Limb (tissue), 2 donors: ENCODE results near the gene GNAS.
"Not testable (repeated sequence)": the region's sequence is repeated elsewhere in the genome, so short reads cannot be mapped to it uniquely, and the experiment has no call there.

ENCODE experiments used
- DNase-seq, 2 donors: peaks; one replicate each; pipeline ENCODE4 v3.0.0-alpha.2; 2016; ENCODE audit errors: extremely low spot score in 2 of 2

The GNAS gene

DNA sequence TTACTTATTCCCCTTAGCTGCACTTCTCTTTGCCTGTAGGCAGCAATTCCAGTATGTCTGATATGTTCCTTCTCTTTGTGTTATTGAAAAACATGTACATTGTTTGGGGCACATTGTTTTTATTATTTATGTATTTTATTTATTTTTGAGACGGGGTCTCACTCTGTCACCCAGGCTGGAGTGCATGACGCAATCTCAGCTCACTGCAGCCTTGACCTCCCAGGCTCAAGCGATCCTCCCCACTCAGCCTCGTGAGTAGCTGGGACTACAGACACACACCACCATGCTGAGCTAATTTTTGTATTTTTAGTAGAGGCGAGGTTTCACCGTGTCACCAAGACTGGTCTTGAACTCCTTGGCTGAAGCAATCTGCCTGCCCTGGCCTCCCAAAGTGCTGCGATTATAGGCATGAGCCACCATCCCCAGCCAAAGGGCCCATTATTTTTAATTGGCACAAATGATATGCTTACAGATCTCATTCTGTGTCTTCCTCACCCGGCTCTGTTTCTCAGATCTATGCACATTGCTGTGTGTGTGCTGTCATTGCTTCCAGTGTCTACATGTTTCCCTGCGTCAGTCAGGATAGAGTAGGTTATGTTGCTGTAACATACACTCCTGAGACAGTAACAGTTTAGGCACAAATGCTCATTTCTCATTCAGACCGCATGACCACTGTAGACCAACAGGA, 74.4 kb downstream of the GNAS start:
- DNase-seq = no peak

DNA sequence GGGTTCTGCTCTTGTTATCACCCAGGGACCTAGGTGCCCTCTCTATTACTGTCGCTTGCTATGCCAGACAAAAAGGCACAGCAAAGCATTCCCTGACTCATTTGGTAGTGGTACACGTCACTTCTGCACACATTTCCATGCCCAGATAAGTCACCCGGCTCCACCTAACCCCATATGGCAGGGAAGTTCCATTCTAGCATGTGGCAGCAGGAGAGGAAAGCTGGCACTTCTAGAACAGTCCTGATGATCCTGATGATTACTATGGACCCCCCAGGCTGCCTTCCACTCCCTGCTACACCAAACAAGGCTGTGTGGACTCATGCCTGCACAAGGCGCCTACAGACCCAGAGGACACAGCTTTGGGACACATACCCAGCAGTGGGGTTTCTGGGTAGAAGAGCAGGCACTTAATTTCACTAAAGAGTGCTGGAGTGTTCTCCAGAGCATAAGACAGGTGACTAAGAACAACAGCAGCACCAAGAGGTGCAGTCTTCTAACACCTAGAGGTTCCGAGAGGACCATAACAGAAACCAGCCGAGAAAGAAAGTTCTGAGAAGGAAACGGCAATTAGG, 75.1 kb downstream of the GNAS start:
- DNase-seq = no peak

DNA sequence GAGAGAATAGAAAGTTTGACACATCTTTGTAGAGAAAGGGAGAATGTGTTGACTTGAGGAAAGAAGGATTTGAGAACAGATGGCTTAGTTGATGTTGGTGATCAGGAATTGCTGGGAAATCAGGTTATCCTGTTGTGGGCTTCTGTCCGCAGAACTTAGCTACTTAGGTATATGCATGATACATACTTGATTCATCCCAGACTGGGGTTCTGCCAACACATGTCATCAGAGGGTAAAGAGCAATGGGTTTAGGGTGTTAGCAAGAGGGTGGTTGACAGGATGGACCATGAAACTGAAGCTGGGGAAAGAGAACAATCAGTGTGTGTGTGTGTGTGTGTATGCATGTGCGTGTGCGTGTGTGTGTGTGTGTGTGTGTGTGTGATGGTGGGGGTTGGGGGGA, 78.0 kb downstream of the GNAS start:
- DNase-seq = no peak

DNA sequence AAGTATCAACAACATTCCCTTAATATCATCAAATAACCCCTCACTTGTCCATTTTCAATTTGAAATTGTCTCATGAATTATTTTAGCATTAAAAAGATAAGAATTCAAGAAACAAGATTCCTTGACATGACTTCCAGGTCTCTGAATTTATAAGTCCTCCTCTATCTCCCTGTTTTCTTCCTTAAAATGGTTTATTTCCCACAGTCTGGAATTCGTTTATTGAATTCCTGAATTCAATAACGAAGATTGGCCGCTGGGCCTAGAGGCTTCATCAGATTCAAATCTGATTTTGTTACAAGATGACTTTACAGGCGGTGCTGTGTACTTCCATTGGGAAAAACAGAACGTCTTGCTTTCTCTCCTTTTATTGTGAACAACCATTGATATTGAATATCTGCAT, 79.7 kb downstream of the GNAS start:
- DNase-seq = no peak

DNA sequence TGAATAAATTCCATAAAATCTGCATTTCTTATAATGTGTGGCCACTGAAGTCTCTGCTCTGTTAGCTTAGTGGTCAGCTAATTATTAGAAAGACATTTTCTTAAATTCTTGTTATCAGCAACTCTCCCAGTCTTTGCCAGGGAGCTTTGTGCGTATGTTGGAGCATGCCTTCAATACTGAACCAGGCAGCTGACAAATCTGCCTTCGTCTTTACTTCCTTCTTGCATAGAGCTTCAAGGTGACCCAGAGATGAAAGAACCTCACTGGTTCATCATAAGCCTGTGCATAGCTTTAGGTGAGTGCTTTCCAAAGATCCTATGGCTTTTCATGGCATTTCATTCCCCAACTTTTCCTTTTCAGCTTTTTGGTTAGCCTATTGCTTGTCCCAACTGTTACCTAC, 85.6 kb downstream of the GNAS start:
- no peak for DNase-seq

DNA sequence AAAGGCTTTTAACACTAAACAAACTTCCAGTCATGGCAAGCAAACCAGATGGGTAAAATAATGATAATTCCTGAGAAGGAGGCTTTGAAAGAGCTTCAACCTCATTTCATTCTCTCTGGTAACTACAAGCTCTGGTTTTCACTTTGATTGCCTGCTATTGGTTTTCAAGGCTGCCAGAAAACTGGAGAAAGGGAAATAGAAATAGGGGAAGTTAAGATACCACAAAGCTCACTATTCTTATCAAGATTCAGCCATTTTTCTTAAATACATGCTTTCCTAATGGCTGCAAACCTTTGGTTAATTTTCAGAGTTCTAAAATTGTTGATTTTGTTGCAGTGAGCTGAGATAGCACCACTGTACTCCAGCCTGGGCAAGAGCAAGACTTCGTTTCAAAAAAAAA, 86.0 kb downstream of the GNAS start:
- no peak for DNase-seq

DNA sequence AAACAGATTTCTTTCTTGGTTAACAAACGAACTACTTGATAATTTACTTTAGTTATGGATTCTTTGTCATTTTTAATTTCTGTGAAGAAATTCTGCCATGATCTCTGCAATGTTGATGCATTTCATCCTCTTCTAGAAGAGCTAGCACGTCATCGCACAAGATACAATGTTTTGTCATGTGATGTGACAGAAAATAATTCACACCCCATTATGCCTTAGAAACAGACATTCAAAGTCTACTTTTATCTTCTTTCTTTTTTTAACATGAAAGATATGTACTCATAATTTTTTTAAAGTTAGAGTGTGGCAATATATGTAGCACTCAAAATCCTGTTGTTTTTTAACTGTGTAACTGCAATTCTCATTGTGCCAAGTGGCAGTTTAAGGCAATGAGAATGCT, 89.0 kb downstream of the GNAS start:
- DNase-seq = no peak

DNA sequence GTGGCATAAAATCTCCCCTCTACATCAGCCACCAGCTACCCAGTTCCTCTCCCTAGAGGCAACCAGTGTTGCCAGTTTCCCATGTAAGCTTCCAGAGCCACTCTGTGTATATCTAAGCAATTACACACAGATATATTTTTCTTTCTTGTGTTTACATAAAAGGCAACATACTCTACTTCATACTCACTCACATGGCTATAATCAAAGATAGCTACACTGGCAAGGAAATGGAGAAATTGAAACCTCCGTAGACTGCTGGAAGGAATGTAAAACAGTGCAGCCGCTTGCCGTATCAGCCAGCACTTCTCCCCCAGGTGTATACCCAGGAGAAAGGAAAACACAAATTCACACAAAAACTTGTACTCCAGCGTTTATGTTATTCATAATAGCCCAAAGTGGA, 90.0 kb downstream of the GNAS start:
- no peak for DNase-seq

DNA sequence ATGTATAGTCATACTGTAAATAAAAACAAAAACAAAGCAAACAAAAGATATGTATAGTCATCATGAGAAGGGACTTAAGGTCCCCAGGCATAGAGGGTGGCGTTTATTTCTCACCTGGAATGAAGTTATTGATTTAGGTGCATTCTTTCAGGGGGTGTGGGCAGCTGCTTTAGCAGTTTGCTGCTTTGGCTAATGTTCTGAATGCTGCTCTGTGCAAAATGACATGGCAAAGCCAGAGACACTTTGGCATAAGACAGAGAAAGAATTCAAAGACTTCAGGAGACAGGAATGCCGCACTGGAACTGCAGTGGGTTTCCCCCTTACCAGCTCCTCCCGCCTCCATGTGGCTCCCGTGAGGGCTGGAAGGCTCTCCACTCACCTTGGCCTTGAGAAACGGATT, 92.1 kb downstream of the GNAS start:
- no peak for DNase-seq

DNA sequence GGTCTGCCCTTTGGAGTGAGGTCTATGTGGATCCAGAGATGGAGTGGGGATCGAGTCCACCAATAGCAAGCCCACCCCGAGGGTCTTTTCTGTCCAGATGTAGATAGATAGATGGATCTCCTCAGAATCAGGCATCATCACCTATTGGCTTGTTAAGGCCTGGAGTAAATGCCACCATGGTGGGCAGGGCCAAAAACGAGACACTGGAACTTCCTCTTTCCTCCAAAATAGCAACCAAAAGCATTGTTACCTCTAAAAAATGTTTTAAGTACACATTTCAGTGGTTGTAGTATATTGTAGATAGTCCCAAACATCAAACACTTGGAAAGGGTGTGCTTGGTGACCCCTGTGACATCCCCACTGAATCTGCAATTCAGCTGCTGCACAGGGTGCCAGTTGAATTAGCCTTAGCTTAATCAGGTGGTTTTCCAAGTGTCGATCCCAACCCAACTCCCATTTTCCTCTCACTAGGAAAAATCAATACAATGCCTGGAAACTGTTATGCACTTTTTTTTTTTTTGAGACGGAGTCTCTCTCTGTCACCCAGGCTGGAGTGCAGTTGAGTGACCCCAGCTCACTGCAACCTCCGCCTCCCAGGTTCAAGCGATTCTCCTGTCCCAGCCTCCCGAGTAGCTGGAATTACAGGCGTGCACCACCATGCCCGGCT, 93.6 kb downstream of the GNAS start:
- no peak for DNase-seq

DNA sequence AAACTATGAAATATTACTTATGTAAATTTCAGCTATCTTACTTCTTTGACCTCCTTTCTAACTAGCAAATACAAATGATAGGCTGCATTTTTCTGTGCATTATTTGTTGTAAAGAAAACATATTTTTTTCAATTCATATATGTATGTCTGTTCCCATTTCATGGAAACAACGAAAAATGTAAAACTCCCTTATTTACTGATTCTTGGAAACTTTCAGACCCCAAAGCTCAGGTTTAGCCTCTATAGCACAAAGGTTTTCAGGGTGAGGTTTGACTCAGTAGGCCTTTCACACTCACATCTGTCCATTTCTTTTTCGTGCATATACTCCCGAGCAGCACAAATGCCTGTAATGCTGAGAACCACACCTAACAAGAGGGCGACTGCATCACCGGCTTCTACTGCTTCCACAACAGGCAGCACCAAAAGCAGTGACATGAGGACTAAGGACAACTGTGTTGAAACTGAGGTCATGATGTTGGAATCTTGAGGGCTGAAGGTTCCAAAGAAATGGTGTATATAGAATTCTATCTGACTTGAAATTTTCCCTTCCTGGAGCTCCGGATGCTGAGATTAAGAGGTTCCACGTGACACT, 95.4 kb downstream of the GNAS start:
- DNase-seq = not testable (repeated sequence)

DNA sequence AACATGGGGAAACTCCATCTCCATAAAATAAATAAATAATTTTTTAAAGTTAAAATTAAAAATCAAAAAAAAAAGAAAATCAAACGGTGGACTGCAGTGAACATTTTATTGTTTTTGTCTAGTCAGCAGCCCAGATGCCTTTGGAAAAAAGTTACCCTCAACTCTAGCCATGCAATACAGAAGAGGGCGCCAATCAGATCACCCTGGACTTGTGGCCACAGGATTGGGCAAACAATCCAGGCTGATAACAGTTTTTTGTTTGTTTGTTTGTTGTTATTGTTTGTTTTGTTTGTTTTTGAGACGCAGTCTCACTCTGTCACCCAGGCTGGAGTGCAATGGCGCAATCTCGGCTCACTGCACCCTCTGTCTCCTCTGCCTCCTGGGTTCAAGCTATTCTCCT, 98.1 kb downstream of the GNAS start:
- DNase-seq = no peak

DNA sequence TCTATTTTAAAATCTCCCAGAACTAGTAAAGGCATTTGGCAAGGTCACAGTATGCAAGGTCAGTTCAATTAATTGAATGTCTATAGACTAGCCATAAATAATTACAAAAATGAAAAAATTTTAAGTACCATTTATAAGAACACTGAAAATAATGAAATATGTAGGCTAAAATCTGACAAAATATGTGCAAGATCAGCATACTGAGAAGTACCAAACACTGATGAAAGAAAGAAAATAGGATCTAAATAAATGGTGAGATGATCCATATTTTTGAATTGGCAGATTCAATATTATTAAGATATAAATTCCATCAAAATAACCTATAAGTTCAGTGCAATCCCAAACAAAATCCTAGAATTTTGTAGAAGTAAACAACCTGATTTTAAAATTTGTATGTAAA, 100.5 kb downstream of the GNAS start:
- DNase-seq = no peak

DNA sequence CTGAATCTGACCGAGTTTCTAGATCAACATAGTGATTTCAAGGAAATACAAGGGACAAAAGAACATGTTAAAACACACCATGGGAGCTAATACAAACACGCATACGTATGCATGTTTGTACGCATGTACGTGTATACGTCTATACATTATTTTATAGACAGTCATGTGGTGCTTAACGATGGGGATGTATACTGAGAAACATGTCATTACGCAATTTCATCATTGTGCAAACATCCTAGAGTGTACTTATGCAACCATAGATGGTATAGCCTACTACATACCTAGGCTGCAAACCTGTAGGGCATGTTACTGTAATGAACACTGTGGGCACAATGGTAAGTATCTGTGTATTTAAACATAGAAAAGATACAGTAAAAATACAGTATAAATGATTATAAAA, 103.6 kb downstream of the GNAS start:
- no peak for DNase-seq

DNA sequence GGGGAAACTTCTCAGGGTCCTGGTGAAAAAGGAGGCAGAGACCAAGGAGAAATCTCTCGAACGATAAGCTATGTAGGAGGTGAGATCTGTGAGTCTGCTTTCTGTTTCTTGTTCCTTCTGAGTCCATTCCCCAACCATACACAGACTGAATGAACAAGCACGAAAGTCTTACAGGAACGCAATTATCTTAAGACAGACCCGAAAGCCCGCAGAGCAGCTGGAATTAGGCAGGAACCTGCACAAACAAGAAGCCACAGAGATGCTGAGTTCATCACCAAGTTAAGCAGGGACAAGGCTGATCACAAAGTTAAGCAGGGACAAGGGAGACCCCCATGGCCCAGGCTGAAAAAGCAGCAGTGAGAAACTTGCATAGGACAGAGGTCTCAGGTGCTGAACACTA, 107.1 kb downstream of the GNAS start:
- DNase-seq = no peak
